Gastroesophageal sphincter (tissue), 4 donors: ENCODE data around the gene GAS2. TPM values are rescaled to one million over a fixed set of nuclear protein-coding genes. Genes with fewer than 3 reads are reported as not detected.

Experiments
- ATAC-seq: fragments of 150-250 bp; one replicate; pipeline ENCODE4 v1.9.1; 2016; ENCODE audit warnings: mild to moderate bottlenecking, moderate library complexity
- H3K27ac ChIP-seq, 4 donors: fragments of 200-600 bp; sonication (generic) in 3 of 4; 1 replicate in 3 of 4; 2 replicates in 1 of 4; pipeline ENCODE4 v1.5.1; 2016 to 2019
- H3K27me3 ChIP-seq: fragments of 200-600 bp; sonication (generic); one replicate; pipeline ENCODE4 v1.5.1; 2019
- H3K36me3 ChIP-seq, 2 donors: fragments of 200-600 bp; sonication (generic); one replicate each; pipeline ENCODE4 v1.5.1; 2019; ENCODE audit warnings: control low read depth in 1 of 2
- H3K4me1 ChIP-seq, 3 donors: fragments of 200-600 bp; sonication (generic); 1 replicate in 2 of 3; 2 replicates in 1 of 3; pipeline ENCODE4 v1.5.1; 2016 to 2019; ENCODE audit warnings: control low read depth in 2 of 3
- H3K4me3 ChIP-seq, 2 donors: fragments of 200-600 bp; sonication (generic); one replicate each; pipeline ENCODE4 v1.5.1; 2019; ENCODE audit warnings: mild to moderate bottlenecking in 1 of 2, moderate library complexity in 1 of 2
- H3K9me3 ChIP-seq, 3 donors: fragments of 200-600 bp; sonication (generic); one replicate each; pipeline ENCODE4 v1.5.1; 2017 to 2019; ENCODE audit warnings: control low read depth in 2 of 3
- CTCF ChIP-seq, 4 experiments: fragments of 200-600 bp in 2 of 4; fragments of 450-650 bp in 2 of 4; sonication (generic) in 1 of 4; IDR thresholded peaks; one replicate each; pipeline ENCODE4 v1.5.1; 2017 to 2019; ENCODE audit warnings: antibody characterized with exemption in 4 of 4, mild to moderate bottlenecking in 2 of 4, moderate library complexity in 2 of 4
- EP300 ChIP-seq: sonication (generic); formaldehyde crosslinking; IDR thresholded peaks from one replicate; pipeline ENCODE4 v1.6.1; 2017; ENCODE audit warnings: antibody characterized with exemption, mild to moderate bottlenecking
- POLR2A ChIP-seq, 2 donors: fragments of 450-650 bp; IDR thresholded peaks; one replicate each; pipeline ENCODE4 v1.6.1; 2017; ENCODE audit warnings: antibody characterized with exemption in 2 of 2, mild to moderate bottlenecking in 2 of 2, moderate library complexity in 1 of 2
- POLR2AphosphoS5 ChIP-seq: sonication (generic); formaldehyde crosslinking; IDR thresholded peaks from one replicate; pipeline ENCODE4 v1.6.1; 2017; ENCODE audit warnings: antibody characterized with exemption
- WGBS, 2 donors: methylation state at CpG; one replicate each; pipeline ENCODE4 v1.1.5; 2018; ENCODE audit warnings: low coverage in 1 of 2; 5-methylcytosine and 5-hydroxymethylcytosine counted together
- total RNA-seq, 4 donors: library from RNA; depleted of rRNA; stranded (reverse); fragments of >200 nt; gene quantifications; one replicate each; pipeline ENCODE4 v1.1.0, GENCODE V29; 2016

Gene GAS2
- total RNA-seq, 4 donors from 2014 or later: 0.67 to 1.4 (median 0.86) TPM

DNA sequence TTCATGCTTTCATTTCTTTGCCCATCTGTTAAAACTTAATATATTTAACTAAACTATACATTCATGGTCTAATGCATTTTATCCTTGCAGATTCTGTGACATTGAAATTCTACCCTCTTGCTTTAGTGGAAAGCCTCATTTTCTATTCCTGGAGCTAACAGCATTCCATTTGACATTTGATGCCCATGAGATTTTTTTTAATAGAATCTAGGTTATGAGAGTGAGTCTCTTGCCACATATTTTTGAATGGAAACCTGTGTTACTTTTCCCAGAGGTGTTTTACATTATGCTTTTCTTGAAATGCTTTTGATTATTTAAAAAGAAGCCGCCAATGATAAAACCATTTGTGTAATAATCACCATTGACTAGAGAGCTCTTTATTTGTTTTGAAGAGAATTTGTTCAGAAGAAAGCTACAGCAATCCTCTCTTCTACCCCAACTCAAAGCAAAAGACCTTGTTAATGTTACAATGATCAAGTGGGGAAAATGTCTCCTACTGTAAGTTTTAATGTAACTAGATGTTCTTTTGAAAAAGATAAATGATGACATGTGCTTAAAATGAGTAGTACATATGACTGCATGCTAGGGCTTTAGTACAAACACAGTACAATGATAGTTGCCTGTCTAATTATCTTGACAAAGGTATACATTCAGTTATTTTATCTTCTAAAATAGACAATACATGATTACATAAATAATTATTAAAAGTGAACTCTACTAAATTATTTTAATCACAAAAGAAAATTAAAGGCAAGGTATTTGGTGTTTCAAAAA lies 67.3 kb downstream of the GAS2 start:
- Histone ChIP-seq H3K27ac (no peak overlapping the region), H3K27me3 (no peaks in the 10 kb centered on the region), H3K4me1 (no peaks in the 10 kb centered on the region), H3K36me3 (no peaks in the 10 kb centered on the region), H3K4me3 (no peak overlapping the region), H3K9me3 (no peaks in the 10 kb centered on the region)
- WGBS, 2 donors: 56 to 90% methylated on average over 1 of the region's 1 CpG
- no peak for ATAC-seq
- TF ChIP-seq EP300 (no peak), POLR2A (IDR thresholded peaks at IDR 0.05) (no peak), POLR2AphosphoS5 (no peak), CTCF (IDR thresholded peaks at IDR 0.05) (no peak)

DNA sequence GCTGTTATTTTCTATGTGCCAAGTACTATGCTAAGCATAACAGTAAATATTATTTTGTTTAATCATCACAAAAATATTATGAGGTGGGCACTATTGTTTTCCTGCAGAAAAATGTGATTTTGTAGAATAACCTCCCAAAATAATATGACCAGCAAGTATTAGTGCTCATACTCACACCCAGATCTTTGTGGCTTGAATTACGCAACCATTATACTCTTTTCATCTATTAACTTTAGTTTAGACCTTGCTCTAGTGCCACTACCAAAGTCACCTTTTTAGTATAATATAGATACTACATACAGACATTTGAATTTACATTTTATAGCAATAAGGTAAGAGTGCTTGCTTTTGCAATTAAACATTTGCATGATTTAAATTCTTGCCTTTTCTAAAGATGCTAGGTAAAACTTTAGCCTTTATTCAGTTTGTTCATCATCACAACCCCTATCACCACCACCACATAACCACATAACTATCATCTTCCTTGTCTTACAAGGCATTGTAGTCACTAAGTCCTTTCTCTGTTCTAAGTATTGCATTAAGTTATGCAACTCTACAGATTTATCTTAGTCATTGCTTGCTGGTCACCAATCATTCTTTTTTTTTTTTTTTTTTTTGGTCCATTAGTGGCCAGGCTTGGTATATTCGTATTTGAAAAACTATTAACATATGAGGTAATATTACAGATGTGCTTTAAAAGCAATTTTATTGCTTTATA lies 68.4 kb downstream of the GAS2 start:
- Histone ChIP-seq H3K27me3 (no peaks in the 10 kb centered on the region), H3K36me3 (no peaks in the 10 kb centered on the region), H3K4me1 (no peaks in the 10 kb centered on the region), H3K27ac (no peak overlapping the region), H3K9me3 (no peaks in the 10 kb centered on the region), H3K4me3 (no peak overlapping the region)
- TF ChIP-seq CTCF (IDR thresholded peaks at IDR 0.05) (no peak), POLR2A (IDR thresholded peaks at IDR 0.05) (no peak), EP300 (no peak), POLR2AphosphoS5 (no peak)
- 50 to 73% methylated on average over 2 of the region's 2 CpGs for WGBS, 2 donors
- no peak for ATAC-seq

DNA sequence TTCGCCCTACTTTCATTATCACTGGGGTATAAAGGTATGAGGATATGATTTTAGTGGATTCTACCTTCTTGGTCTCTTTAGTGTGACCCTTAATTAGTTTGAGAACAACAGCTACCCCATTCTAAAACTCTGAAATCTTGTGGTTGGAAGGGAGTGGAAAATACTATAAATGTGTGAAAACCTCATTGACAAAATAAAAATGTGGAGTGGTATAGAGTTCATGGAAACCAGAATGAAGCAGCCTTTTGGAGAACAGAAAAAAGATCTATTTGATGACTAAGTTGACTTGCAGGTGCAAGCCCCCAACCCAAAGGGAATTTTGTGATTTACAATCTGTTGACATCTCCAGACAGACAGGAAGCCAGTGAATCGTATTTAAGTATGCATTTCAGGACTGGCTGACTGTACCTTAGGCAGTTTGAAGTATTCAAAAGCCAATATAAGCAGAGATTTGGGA lies 75.8 kb downstream of the GAS2 start:
- no peak for TF ChIP-seq POLR2A (IDR thresholded peaks at IDR 0.05)
- no peak for TF ChIP-seq EP300
- no peak for TF ChIP-seq CTCF (IDR thresholded peaks at IDR 0.05)
- TF ChIP-seq POLR2AphosphoS5: no peak
- ATAC-seq: no peak
- H3K27ac ChIP-seq: no peak overlapping the region
- no peaks in the 10 kb centered on the region for H3K4me1 ChIP-seq
- H3K27me3 ChIP-seq: no peaks in the 10 kb centered on the region
- H3K9me3 ChIP-seq: no peaks in the 10 kb centered on the region
- no peaks in the 10 kb centered on the region for H3K36me3 ChIP-seq
- no peak overlapping the region for H3K4me3 ChIP-seq
- WGBS, 2 donors: 45 to 48% methylated on average over 2 of the region's 2 CpGs

DNA sequence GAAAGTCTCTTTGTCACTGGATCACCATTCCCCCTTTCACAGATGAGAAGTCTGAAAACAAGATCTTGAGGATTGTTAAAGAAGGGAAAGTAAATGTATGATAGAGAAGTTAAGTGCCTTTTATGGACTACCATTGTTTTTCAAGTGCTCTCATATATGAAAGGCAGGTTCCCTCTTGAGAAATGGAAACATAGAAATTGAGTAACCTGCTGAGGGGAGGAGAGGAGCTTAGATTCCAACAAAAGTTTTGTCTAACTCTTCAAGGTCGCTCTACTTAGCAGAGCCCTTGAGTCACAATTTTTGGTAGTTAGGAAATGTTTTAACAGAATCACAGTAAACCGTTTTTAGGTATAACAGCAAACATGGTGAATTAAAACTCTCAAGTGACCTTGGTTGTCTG lies 83.1 kb downstream of the GAS2 start:
- no peak overlapping the region for H3K4me3 ChIP-seq
- H3K27ac ChIP-seq: no peak overlapping the region
- H3K9me3 ChIP-seq: no peaks in the 10 kb centered on the region
- H3K27me3 ChIP-seq: no peaks in the 10 kb centered on the region
- TF ChIP-seq POLR2AphosphoS5: no peak
- no peak for TF ChIP-seq POLR2A (IDR thresholded peaks at IDR 0.05)
- TF ChIP-seq EP300: no peak
- TF ChIP-seq CTCF (IDR thresholded peaks at IDR 0.05): no peak
- 81 to 89% methylated on average over 2 of the region's 2 CpGs for WGBS, 2 donors
- no peaks in the 10 kb centered on the region for H3K36me3 ChIP-seq
- no peaks in the 10 kb centered on the region for H3K4me1 ChIP-seq
- no peak for ATAC-seq

GRCh38 chr11:22752908-22753310 lies 86.5 kb downstream of the GAS2 start:
- WGBS, 2 donors: 58 to 86% methylated on average over 3 of the region's 3 CpGs
- TF ChIP-seq EP300 (no peak), POLR2A (IDR thresholded peaks at IDR 0.05) (no peak), POLR2AphosphoS5 (no peak), CTCF (IDR thresholded peaks at IDR 0.05) (no peak)
- no peaks in the 10 kb centered on the region for H3K9me3 ChIP-seq
- H3K4me1 ChIP-seq: no peaks in the 10 kb centered on the region
- no peak for ATAC-seq
- no peaks in the 10 kb centered on the region for H3K27me3 ChIP-seq
- H3K27ac ChIP-seq: no peak overlapping the region
- no peaks in the 10 kb centered on the region for H3K36me3 ChIP-seq
- H3K4me3 ChIP-seq: no peak overlapping the region
